Neural progenitor cell (in vitro differentiated cells): Measurements from ENCODE around the gene SHC2. TPM values are rescaled to one million over a fixed set of nuclear protein-coding genes. Genes with fewer than 3 reads are reported as not detected.

ENCODE experiments used
- DNase-seq: peaks from one replicate; pipeline ENCODE4 v3.0.0-alpha.2; 2016; ENCODE audit warnings: low spot score
- H2AFZ ChIP-seq: fragments of 200-600 bp; sonication (generic); replicated peaks from 2 replicates; pipeline ENCODE4 v1.6.1; 2016; ENCODE audit warnings: antibody characterized with exemption
- H3F3A ChIP-seq: fragments of 200-600 bp; sonication (generic); 2 replicates; pipeline ENCODE4 v1.6.1; 2016; ENCODE audit warnings: antibody characterized with exemption, low read depth
- H3K27ac ChIP-seq: fragments of 200-600 bp; sonication (generic); 2 replicates; pipeline ENCODE4 v1.5.1; 2016; ENCODE audit warnings: mild to moderate bottlenecking
- H3K27me3 ChIP-seq: fragments of 200-600 bp; sonication (generic); 2 replicates; pipeline ENCODE4 v1.6.1; 2016; ENCODE audit warnings: mild to moderate bottlenecking, moderate library complexity
- H3K36me3 ChIP-seq: fragments of 200-600 bp; sonication (generic); 2 replicates; pipeline ENCODE4 v1.5.1; 2016
- H3K4me1 ChIP-seq: fragments of 200-600 bp; sonication (generic); 2 replicates; pipeline ENCODE4 v1.6.1; 2016; ENCODE audit warnings: mixed run types
- H3K4me2 ChIP-seq: fragments of 200-600 bp; sonication (generic); 2 replicates; pipeline ENCODE4 v1.6.1; 2016
- H3K4me3 ChIP-seq: fragments of 200-600 bp; sonication (generic); 2 replicates; pipeline ENCODE4 v1.5.1; 2016
- H3K79me2 ChIP-seq: fragments of 200-600 bp; sonication (generic); 2 replicates; pipeline ENCODE4 v1.6.1; 2016; ENCODE audit warnings: low read depth
- H3K9ac ChIP-seq: fragments of 200-600 bp; sonication (generic); 2 replicates; pipeline ENCODE4 v1.6.1; 2016
- H3K9me3 ChIP-seq: fragments of 200-600 bp; sonication (generic); 2 replicates; pipeline ENCODE4 v1.5.1; 2016; ENCODE audit warnings: low read depth
- H4K20me1 ChIP-seq: fragments of 200-600 bp; sonication (generic); 2 replicates; pipeline ENCODE4 v1.6.1; 2016; ENCODE audit warnings: low read depth
- H3K27ac Mint-ChIP-seq: 3 replicates; pipeline ENCODE4 v1.8.0; 2021; ENCODE audit warnings: mixed read lengths
- H3K27me3 Mint-ChIP-seq: 2 replicates; pipeline ENCODE4 v1.8.0; 2022; ENCODE audit warnings: low read depth, mild to moderate bottlenecking, inconsistent platforms, moderate library complexity, mixed read lengths; ENCODE audit not compliant: insufficient read depth
- H3K36me3 Mint-ChIP-seq: 3 replicates; pipeline ENCODE4 v1.8.0; 2021; ENCODE audit warnings: mixed read lengths
- H3K4me1 Mint-ChIP-seq: 3 replicates; pipeline ENCODE4 v1.8.0; 2021; ENCODE audit warnings: mixed read lengths
- H3K4me3 Mint-ChIP-seq: 3 replicates; pipeline ENCODE4 v1.8.0; 2021; ENCODE audit warnings: mild to moderate bottlenecking, moderate library complexity, mixed read lengths
- H3K9me3 Mint-ChIP-seq: 3 replicates; pipeline ENCODE4 v1.8.0; 2020; ENCODE audit warnings: mixed read lengths
- EZH2 ChIP-seq: fragments of 200-600 bp; sonication (generic); IDR thresholded peaks from 2 replicates; pipeline ENCODE4 v1.6.1; 2017; ENCODE audit warnings: antibody characterized with exemption, mild to moderate bottlenecking, moderate library complexity
- EZH2phosphoT487 ChIP-seq: fragments of 200-600 bp; sonication (generic); IDR thresholded peaks from 2 replicates; pipeline ENCODE4 v1.6.1; 2017; ENCODE audit warnings: antibody characterized with exemption
- total RNA-seq: library from RNA; depleted of rRNA; stranded (reverse); fragments of >200 nt; gene quantifications from 2 replicates; pipeline ENCODE4 v1.2.3, GENCODE V29; 2015; ENCODE audit warnings: low replicate concordance
- TF ChIP-seq, protein P1 (sequence below): fragments of 200-600 bp; sonication (generic); IDR thresholded peaks from 2 replicates; pipeline ENCODE4 v1.5.1; 2017; ENCODE audit warnings: antibody characterized with exemption, mild to moderate bottlenecking

SHC2 gene
- total RNA-seq, 1 donor from 2014 or later = 3.2 TPM

DNA sequence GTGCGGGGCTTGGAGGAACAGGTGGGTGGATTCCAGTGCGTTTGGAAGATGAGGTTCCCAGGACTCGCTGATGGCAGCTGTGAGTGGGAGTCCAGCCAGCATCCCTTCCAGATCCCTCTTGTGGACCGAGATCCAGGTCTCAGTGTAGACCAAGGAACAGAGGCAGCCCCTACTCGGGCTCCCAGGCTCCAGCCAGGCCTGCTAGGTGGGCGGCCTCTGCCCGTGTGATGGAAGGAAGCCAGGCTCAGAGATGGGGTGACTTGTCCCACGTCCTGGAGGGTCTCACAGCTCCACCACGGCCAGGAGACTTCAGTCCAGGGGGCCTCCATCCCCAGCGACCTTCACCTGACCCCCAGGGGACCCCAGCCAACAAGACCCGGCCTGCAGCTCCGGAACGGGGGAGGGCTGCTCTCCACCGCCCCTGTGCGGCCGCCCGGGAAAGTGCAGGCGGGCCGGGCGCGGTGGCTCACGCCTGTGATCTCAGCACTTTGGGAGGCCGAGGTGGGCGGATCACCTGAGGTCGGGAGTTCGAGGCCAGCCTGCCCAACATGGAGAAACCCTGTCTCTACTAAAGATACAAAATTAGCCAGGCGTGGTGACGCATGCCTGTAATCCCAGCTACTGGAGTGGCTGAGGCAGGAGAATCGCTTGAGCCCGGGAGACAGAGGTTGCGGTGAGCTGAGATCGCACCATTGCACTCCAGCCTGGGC lies 34.7 kb upstream of the SHC2 start:
- Mint-ChIP-seq H3K27ac (no peak overlapping the region), H3K36me3 (peaks cover 7% of the 10 kb centered on the region), H3K9me3 (peaks cover 8% of the 10 kb centered on the region), H3K27me3 (peaks cover 23% of the 10 kb centered on the region), H3K4me3 (peak overlapping the region; percentile 38), H3K4me1 (peaks cover 9% of the 10 kb centered on the region)
- Histone ChIP-seq H4K20me1 (peaks cover 18% of the 10 kb centered on the region), H3K9me3 (no peaks in the 10 kb centered on the region), H3K79me2 (no peaks in the 10 kb centered on the region), H3K27me3 (peaks cover 52% of the 10 kb centered on the region), H3F3A (peaks cover 30% of the 10 kb centered on the region), H3K9ac (no peak overlapping the region), H2AFZ (no peak overlapping the region), H3K36me3 (no peaks in the 10 kb centered on the region), H3K4me2 (no peak overlapping the region), H3K4me1 (no peaks in the 10 kb centered on the region), H3K4me3 (no peak overlapping the region), H3K27ac (no peak overlapping the region)
- TF ChIP-seq, protein P1, sequence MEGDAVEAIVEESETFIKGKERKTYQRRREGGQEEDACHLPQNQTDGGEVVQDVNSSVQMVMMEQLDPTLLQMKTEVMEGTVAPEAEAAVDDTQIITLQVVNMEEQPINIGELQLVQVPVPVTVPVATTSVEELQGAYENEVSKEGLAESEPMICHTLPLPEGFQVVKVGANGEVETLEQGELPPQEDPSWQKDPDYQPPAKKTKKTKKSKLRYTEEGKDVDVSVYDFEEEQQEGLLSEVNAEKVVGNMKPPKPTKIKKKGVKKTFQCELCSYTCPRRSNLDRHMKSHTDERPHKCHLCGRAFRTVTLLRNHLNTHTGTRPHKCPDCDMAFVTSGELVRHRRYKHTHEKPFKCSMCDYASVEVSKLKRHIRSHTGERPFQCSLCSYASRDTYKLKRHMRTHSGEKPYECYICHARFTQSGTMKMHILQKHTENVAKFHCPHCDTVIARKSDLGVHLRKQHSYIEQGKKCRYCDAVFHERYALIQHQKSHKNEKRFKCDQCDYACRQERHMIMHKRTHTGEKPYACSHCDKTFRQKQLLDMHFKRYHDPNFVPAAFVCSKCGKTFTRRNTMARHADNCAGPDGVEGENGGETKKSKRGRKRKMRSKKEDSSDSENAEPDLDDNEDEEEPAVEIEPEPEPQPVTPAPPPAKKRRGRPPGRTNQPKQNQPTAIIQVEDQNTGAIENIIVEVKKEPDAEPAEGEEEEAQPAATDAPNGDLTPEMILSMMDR = peak; percentile 83
- TF ChIP-seq EZH2 (no peak), EZH2phosphoT487 (no peak)
- peak; percentile 62 for DNase-seq

DNA sequence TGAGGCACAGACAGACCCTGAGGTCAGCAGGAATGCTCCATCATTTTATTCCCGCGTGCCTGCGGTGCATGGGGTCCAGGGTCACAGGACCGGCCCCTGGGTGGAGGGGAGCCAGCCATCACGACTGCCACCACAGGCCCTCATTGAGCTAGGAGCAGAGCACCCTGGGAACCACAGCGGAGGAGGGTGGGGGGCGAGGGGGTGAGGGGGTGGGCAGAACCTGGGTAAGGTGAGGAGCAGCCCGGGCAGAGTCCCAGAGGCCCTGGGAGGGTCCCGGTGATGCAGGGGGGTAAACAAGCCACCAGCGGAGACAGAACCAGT lies 34.2 kb upstream of the SHC2 start:
- no peaks in the 10 kb centered on the region for H3K9me3 ChIP-seq
- H3K4me2 ChIP-seq = no peak overlapping the region
- no peak overlapping the region for H2AFZ ChIP-seq
- peaks cover 34% of the 10 kb centered on the region for H3F3A ChIP-seq
- Mint-ChIP-seq H3K4me1 (peaks cover 14% of the 10 kb centered on the region), H3K4me3 (peak overlapping the region; percentile 38), H3K27ac (no peak overlapping the region), H3K36me3 (peaks cover 7% of the 10 kb centered on the region), H3K9me3 (peaks cover 8% of the 10 kb centered on the region), H3K27me3 (peaks cover 20% of the 10 kb centered on the region)
- TF ChIP-seq EZH2phosphoT487 (no peak), EZH2 (no peak)
- TF ChIP-seq, protein P1 = no peak
- H3K36me3 ChIP-seq = no peaks in the 10 kb centered on the region
- H3K9ac ChIP-seq = no peak overlapping the region
- H3K27me3 ChIP-seq = peaks cover 47% of the 10 kb centered on the region
- peaks cover 18% of the 10 kb centered on the region for H4K20me1 ChIP-seq
- no peak overlapping the region for H3K4me3 ChIP-seq
- no peak for DNase-seq
- H3K4me1 ChIP-seq = no peaks in the 10 kb centered on the region
- H3K79me2 ChIP-seq = no peaks in the 10 kb centered on the region
- H3K27ac ChIP-seq = no peak overlapping the region

DNA sequence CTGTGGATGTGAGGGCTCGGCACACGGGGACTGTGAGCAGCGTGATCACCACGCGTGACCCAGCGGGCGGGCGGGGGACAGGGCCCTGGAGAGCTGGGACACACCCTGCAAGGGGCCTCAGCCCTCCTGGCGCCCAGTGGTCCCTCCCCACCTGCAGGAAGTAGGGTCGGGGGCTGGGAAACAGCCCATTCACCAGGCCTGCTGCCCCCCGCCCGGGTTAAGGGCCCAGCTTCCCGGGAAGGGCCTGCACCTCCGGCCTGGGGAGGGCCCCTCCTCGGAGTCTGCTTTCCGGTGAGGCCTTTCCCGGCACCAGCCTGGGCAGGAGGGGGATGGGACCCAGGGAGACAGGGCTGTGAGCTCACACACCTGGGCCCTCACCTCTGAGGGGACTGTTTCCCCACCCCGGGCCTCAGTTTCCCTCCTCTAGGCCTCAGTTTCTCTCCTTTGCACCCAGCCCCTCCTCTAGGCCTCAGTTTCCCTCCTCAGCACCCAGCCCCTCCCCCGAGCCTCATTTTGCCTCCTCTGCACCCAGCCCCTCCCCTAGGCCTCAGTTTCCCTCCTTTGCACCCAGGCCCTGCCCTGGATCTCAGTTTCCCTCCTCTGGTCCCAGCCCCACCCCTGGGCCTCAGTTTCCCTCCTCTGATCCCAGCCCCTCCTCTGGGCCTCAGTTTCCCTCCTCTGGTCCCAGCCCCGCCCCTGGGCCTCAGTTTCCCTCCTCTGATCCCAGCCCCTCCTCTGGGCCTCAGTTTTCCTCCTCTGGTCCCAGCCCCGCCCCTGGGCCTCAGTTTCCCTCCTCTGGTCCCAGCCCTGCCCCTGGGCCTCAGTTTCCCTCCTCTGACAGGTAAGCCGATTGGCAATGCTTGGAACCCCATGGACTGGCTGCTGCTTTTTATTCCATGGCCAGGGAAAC lies 33.6 kb upstream of the SHC2 start:
- no peak overlapping the region for H3K27ac Mint-ChIP-seq

More for the DNA sequence above, 33.6 kb upstream of the SHC2 start:
- peaks cover 18% of the 10 kb centered on the region for H4K20me1 ChIP-seq
- no peak overlapping the region for H3K27ac ChIP-seq
- peaks cover 17% of the 10 kb centered on the region for H3K27me3 Mint-ChIP-seq
- no peaks in the 10 kb centered on the region for H3K79me2 ChIP-seq
- H3K9me3 ChIP-seq = no peaks in the 10 kb centered on the region
- H3K4me1 ChIP-seq = no peaks in the 10 kb centered on the region
- H3K9me3 Mint-ChIP-seq = peaks cover 7% of the 10 kb centered on the region
- H3K4me1 Mint-ChIP-seq = peaks cover 17% of the 10 kb centered on the region
- peaks cover 5% of the 10 kb centered on the region for H3K36me3 Mint-ChIP-seq
- H2AFZ ChIP-seq = no peak overlapping the region
- TF ChIP-seq, protein P1 = no peak
- no peak for TF ChIP-seq EZH2
- no peak for TF ChIP-seq EZH2phosphoT487
- no peak overlapping the region for H3K4me3 Mint-ChIP-seq
- DNase-seq = no peak
- H3K27me3 ChIP-seq = peaks cover 40% of the 10 kb centered on the region
- no peak overlapping the region for H3K4me3 ChIP-seq
- H3K36me3 ChIP-seq = no peaks in the 10 kb centered on the region
- peaks cover 36% of the 10 kb centered on the region for H3F3A ChIP-seq
- H3K4me2 ChIP-seq = no peak overlapping the region
- no peak overlapping the region for H3K9ac ChIP-seq
